Esophagus squamous epithelium (tissue), 4 donors: ENCODE data around the gene ABHD12.

Experiments used
- CTCF ChIP-seq, 6 experiments: fragments of 450-650 bp in 4 of 6; fragments of 200-600 bp in 2 of 6; sonication (generic) in 2 of 6; IDR thresholded peaks; one replicate each; pipeline ENCODE4 v1.5.1; 2016 to 2019; ENCODE audit warnings: antibody characterized with exemption in 6 of 6, mild to moderate bottlenecking in 4 of 6, moderate library complexity in 4 of 6
- POLR2A ChIP-seq, 4 donors: fragments of 450-650 bp; IDR thresholded peaks; one replicate each; pipeline ENCODE4 v1.6.1; 2017; ENCODE audit warnings: antibody characterized with exemption in 4 of 4, mild to moderate bottlenecking in 4 of 4, moderate library complexity in 3 of 4

GRCh38 chr20:25390538-25391528 lies at the start of gene ABHD12:
- TF ChIP-seq CTCF (IDR thresholded peaks at IDR 0.05) (no peak), POLR2A (IDR thresholded peaks at IDR 0.05) (peak in 2 of 4 donors; percentile 80 to 91)
